CD14-positive monocyte (primary cell): ENCODE results near the gene TAS2R46. TPM values are rescaled to one million over a fixed set of nuclear protein-coding genes. Genes with fewer than 3 reads are reported as not detected.

Experiments
- DNase-seq, 3 donors: peaks; one replicate each; pipeline ENCODE4 v3.0.0-alpha.2; 2011 to 2022
- H2AFZ ChIP-seq: 2 replicates; pipeline ENCODE4 v1.6.0; 2012; ENCODE audit warnings: mild to moderate bottlenecking, low read depth, low read length, inconsistent platforms; ENCODE audit not compliant: insufficient read depth, poor library complexity, severe bottlenecking
- H3K27ac ChIP-seq, 2 donors: 1 replicate in 1 of 2; 2 replicates in 1 of 2; pipeline ENCODE4 v1.5.1; 2012 to 2013; ENCODE audit warnings: low read length in 2 of 2, control low read depth in 1 of 2, inconsistent platforms in 1 of 2, low read depth in 1 of 2, mild to moderate bottlenecking in 1 of 2
- H3K27me3 ChIP-seq, 2 donors: one replicate each; pipeline versions ENCODE4 v1.6.0 to v1.6.1; 2011 to 2013; ENCODE audit warnings: low read length in 2 of 2; ENCODE audit not compliant: control insufficient read depth in 2 of 2, insufficient read depth in 2 of 2
- H3K36me3 ChIP-seq, 2 donors: replicated peaks in 1 of 2; 1 replicate in 1 of 2; 2 replicates in 1 of 2; pipeline versions ENCODE4 v1.5.1 to v1.6.1; 2012 to 2013; ENCODE audit warnings: low read length in 2 of 2, control low read depth in 1 of 2, inconsistent platforms in 1 of 2, mild to moderate bottlenecking in 1 of 2; ENCODE audit not compliant: insufficient read depth in 2 of 2, control insufficient read depth in 1 of 2
- H3K4me1 ChIP-seq, 2 donors: 1 replicate in 1 of 2; 2 replicates in 1 of 2; pipeline versions ENCODE4 v1.5.1 to v1.6.1; 2012 to 2013; ENCODE audit warnings: low read length in 2 of 2, control low read depth in 1 of 2, inconsistent platforms in 1 of 2, mild to moderate bottlenecking in 1 of 2, moderate library complexity in 1 of 2; ENCODE audit not compliant: insufficient read depth in 2 of 2, control insufficient read depth in 1 of 2
- H3K4me2 ChIP-seq: replicated peaks from 2 replicates; pipeline ENCODE3; 2012; ENCODE audit warnings: low read length, moderate library complexity, mild to moderate bottlenecking; ENCODE audit not compliant: poor library complexity, severe bottlenecking; ENCODE audit errors: extremely low read depth
- H3K4me3 ChIP-seq, 3 experiments: fragments of 200-600 bp in 1 of 3; sonication (generic) in 1 of 3; replicated peaks in 1 of 3; 1 replicate in 2 of 3; 2 replicates in 1 of 3; pipeline ENCODE4 v1.5.1; 2011 to 2013; ENCODE audit warnings: low read length in 3 of 3, mild to moderate bottlenecking in 3 of 3, control low read depth in 2 of 3, low read depth in 2 of 3, inconsistent platforms in 1 of 3, moderate library complexity in 1 of 3
- H3K79me2 ChIP-seq: 2 replicates; pipeline ENCODE4 v1.6.0; 2012; ENCODE audit warnings: mild to moderate bottlenecking, control low read depth, inconsistent platforms, low read length, moderate library complexity; ENCODE audit not compliant: insufficient read depth
- H3K9ac ChIP-seq: 2 replicates; pipeline ENCODE4 v1.6.0; 2017; ENCODE audit warnings: low read length, mild to moderate bottlenecking; ENCODE audit not compliant: insufficient read depth, poor library complexity, severe bottlenecking
- H3K9me3 ChIP-seq, 2 donors: replicated peaks in 1 of 2; 1 replicate in 1 of 2; 2 replicates in 1 of 2; pipeline versions ENCODE4 v1.5.1 to v1.6.1; 2012 to 2013; ENCODE audit warnings: low read length in 2 of 2, control low read depth in 1 of 2; ENCODE audit not compliant: control insufficient read depth in 1 of 2, insufficient read depth in 1 of 2
- H4K20me1 ChIP-seq: 2 replicates; pipeline ENCODE4 v1.6.0; 2012; ENCODE audit warnings: mild to moderate bottlenecking, low read length, control low read depth, moderate library complexity; ENCODE audit not compliant: insufficient read depth
- H3K27ac Mint-ChIP-seq, 7 donors: one replicate each; pipeline ENCODE4 v1.8.0; 2020; ENCODE audit warnings: mild to moderate bottlenecking in 7 of 7, mixed read lengths in 7 of 7, moderate library complexity in 6 of 7, inconsistent platforms in 2 of 7
- H3K27me3 Mint-ChIP-seq, 3 donors: one replicate each; pipeline ENCODE4 v1.8.0; 2021 to 2022; ENCODE audit warnings: low read depth in 3 of 3, mild to moderate bottlenecking in 3 of 3, mixed read lengths in 3 of 3, moderate library complexity in 3 of 3, inconsistent platforms in 1 of 3
- H3K36me3 Mint-ChIP-seq, 2 donors: one replicate each; pipeline ENCODE4 v1.8.0; 2020; ENCODE audit warnings: mixed read lengths in 2 of 2, inconsistent platforms in 1 of 2, mild to moderate bottlenecking in 1 of 2
- H3K4me1 Mint-ChIP-seq: one replicate; pipeline ENCODE4 v1.8.0; 2020; ENCODE audit warnings: mild to moderate bottlenecking, mixed read lengths
- H3K4me3 Mint-ChIP-seq, 2 donors: one replicate each; pipeline ENCODE4 v1.8.0; 2020; ENCODE audit warnings: mild to moderate bottlenecking in 2 of 2, mixed read lengths in 2 of 2, moderate library complexity in 1 of 2
- H3K9me3 Mint-ChIP-seq, 7 donors: one replicate each; pipeline ENCODE4 v1.8.0; 2020 to 2022; ENCODE audit warnings: mixed read lengths in 7 of 7, mild to moderate bottlenecking in 6 of 7, moderate library complexity in 6 of 7, inconsistent platforms in 2 of 7
- WGBS: methylation state at CpG from one replicate; pipeline ENCODE4 v1.1.5; 2013; ENCODE audit warnings: missing lambda C conversion rate; ENCODE audit not compliant: insufficient coverage; 5-methylcytosine and 5-hydroxymethylcytosine counted together
- intact Hi-C, 2 donors: fragments of 100-400 bp; cut with micrococcal nuclease; formaldehyde crosslinking; loops; one replicate each; pipeline versions ENCODE4 v1.15.0 to v1.15.1; 2023
- polyA plus RNA-seq, 3 donors: library from polyadenylated mRNA; depleted of rRNA in 1 of 3; unstranded in 2 of 3; stranded (reverse) in 1 of 3; fragments of 300-500 nt in 2 of 3; fragments of >200 nt in 1 of 3; fragmentation: Illumina TruSeq in 2 of 3; gene quantifications; 1 replicate in 2 of 3; 2 replicates in 1 of 3; pipeline ENCODE4 v1.2.3, GENCODE V29; 2012 to 2021
- TF ChIP-seq, protein P1 (sequence below): fragments of 200-600 bp; IDR thresholded peaks from one replicate; pipeline ENCODE4 v1.8.0; 2022; ENCODE audit warnings: antibody characterized with exemption, mild to moderate bottlenecking

TAS2R46 gene
- polyA plus RNA-seq, 3 donors = 0.36 TPM; not detected in 2

DNA sequence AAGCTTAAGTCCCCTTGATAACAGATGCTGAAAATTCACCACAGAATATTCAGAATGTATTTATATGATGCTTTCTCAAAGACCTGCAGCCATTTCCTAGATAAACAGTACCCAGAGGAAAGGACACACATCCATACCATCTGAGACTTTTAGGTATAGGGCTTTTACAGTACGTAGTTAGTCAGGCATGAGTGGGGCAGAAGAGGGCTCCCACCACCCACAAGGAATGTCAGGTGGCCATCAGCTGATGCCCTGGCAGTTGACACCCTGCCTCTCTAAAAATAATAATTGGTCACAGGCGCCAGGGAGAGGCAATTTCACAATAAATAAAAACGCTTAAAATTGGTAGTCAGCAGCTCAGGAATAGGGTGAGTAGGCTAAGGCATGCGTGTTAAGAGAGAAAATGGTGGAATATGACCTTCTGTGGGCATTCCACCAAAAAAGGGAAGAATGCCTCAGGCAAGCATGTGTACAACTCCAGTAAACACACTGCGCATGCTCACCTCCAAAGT, 7.8 kb upstream of the TAS2R46 start:
- TF ChIP-seq, protein P1, sequence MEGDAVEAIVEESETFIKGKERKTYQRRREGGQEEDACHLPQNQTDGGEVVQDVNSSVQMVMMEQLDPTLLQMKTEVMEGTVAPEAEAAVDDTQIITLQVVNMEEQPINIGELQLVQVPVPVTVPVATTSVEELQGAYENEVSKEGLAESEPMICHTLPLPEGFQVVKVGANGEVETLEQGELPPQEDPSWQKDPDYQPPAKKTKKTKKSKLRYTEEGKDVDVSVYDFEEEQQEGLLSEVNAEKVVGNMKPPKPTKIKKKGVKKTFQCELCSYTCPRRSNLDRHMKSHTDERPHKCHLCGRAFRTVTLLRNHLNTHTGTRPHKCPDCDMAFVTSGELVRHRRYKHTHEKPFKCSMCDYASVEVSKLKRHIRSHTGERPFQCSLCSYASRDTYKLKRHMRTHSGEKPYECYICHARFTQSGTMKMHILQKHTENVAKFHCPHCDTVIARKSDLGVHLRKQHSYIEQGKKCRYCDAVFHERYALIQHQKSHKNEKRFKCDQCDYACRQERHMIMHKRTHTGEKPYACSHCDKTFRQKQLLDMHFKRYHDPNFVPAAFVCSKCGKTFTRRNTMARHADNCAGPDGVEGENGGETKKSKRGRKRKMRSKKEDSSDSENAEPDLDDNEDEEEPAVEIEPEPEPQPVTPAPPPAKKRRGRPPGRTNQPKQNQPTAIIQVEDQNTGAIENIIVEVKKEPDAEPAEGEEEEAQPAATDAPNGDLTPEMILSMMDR = no peak
- no peak overlapping the region for H3K4me2 ChIP-seq
- H3K9me3 ChIP-seq = no peaks in the 10 kb centered on the region
- H3K27ac ChIP-seq = no peak overlapping the region
- no peaks in the 10 kb centered on the region for H3K79me2 ChIP-seq
- H3K9me3 Mint-ChIP-seq = peaks cover 0 to 9% (median 1%) of the 10 kb centered on the region in 7 donors
- H3K4me3 Mint-ChIP-seq = no peak overlapping the region
- no peaks in the 10 kb centered on the region for H3K4me1 Mint-ChIP-seq
- H3K4me1 ChIP-seq = no peaks in the 10 kb centered on the region
- no peak overlapping the region for H3K4me3 ChIP-seq
- peaks cover 4 to 6% of the 10 kb centered on the region in 2 donors for H3K36me3 Mint-ChIP-seq
- no peak overlapping the region for H3K9ac ChIP-seq
- no peaks in the 10 kb centered on the region for H3K27me3 ChIP-seq
- 100% methylated on average over 1 of the region's 5 CpGs for WGBS
- no peak overlapping the region for H3K27ac Mint-ChIP-seq
- no peak overlapping the region for H2AFZ ChIP-seq
- H3K27me3 Mint-ChIP-seq = no peaks in the 10 kb centered on the region
- intact Hi-C loops = loop anchor here in 1 of 2 donors (1.0 kb wide), 1 partner anchor 56 kb away; no protein-coding TSS in a partner anchor
- no peaks in the 10 kb centered on the region for H3K36me3 ChIP-seq
- no peak for DNase-seq
- H4K20me1 ChIP-seq = no peaks in the 10 kb centered on the region

DNA sequence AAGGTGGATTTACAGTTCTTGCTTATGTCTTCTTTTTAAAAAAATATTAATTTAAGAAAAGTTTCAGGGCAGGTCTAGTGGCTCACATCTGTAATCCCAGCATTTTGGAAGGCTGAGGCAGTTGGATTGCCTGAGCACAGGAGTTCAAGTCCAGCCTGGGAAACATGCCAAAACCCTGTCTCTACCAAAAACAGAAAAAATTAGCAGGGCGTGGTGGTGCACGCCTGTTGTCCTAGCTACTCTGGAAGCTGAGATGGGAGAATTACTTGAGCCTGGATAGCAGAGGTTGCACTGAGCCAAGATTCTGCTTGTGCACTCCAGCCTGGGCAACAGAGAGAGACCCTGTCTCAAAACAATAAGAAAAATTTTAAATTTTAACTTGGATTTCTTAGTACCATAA, 5.4 kb upstream of the TAS2R46 start:
- Mint-ChIP-seq H3K36me3 (peaks cover 2 to 4% of the 10 kb centered on the region in 2 donors), H3K4me1 (no peaks in the 10 kb centered on the region), H3K27me3 (no peaks in the 10 kb centered on the region), H3K4me3 (no peak overlapping the region), H3K9me3 (peaks cover 0 to 9% (median 1%) of the 10 kb centered on the region in 7 donors), H3K27ac (no peak overlapping the region)
- Histone ChIP-seq H3K27ac (no peak overlapping the region), H3K79me2 (no peaks in the 10 kb centered on the region), H3K9me3 (no peaks in the 10 kb centered on the region), H3K27me3 (no peaks in the 10 kb centered on the region), H3K36me3 (no peaks in the 10 kb centered on the region), H3K4me3 (no peak overlapping the region), H3K4me1 (no peaks in the 10 kb centered on the region), H3K4me2 (no peak overlapping the region), H2AFZ (no peak overlapping the region), H4K20me1 (no peaks in the 10 kb centered on the region), H3K9ac (no peak overlapping the region)
- no peak for DNase-seq
- WGBS = 50% methylated on average over 2 of the region's 2 CpGs
- TF ChIP-seq, protein P1 = no peak
- intact Hi-C loops = no loop called here
